Endothelial cell of umbilical vein (primary cell): Measurements from ENCODE around the gene STK24. TPM values are rescaled to one million over a fixed set of nuclear protein-coding genes. Genes with fewer than 3 reads are reported as not detected.

Source experiments
- BruUV-seq: library from RNA; stranded (reverse); fragments of 400-500 nt; replicated peaks from 2 replicates; lab custom pipeline; 2021; lab: Mats Ljungman, UMichigan
- CTCF ChIA-PET: fragments of 300-600, 350-600 bp; sonication (Branson Sonifier 250); formaldehyde crosslinking; loops from one replicate; lab custom pipeline; 2021; ENCODE audit warnings: antibody characterized with exemption, inconsistent platforms; lab: Charles Lee
- POLR2A ChIA-PET: fragments of 300-600, 350-600 bp; sonication (Branson Sonifier 250); formaldehyde crosslinking; loops from one replicate; lab custom pipeline; 2021; ENCODE audit warnings: antibody characterized with exemption, inconsistent platforms; lab: Charles Lee
- DNase-seq: peaks from one replicate; pipeline ENCODE4 v3.0.0-alpha.2; 2011; ENCODE audit warnings: low read depth, low spot score
- FAIRE-seq: peaks from 2 replicates; lab custom pipeline; 2011; peaks lifted over from hg19 to GRCh38; lab: Jason Lieb, UNC
- H2AFZ ChIP-seq: 2 replicates; pipeline ENCODE4 v1.6.0; 2012; ENCODE audit warnings: low read depth, low read length, control low read depth, inconsistent platforms
- H3K27ac ChIP-seq: 2 replicates; pipeline ENCODE4 v1.5.1; 2011; ENCODE audit warnings: low read depth, mild to moderate bottlenecking, control low read depth, low read length, moderate library complexity; ENCODE audit not compliant: insufficient read depth
- H3K27me3 ChIP-seq, 2 experiments: 2 replicates each; pipeline versions ENCODE4 v1.6.0 to v1.6.1; 2011; ENCODE audit warnings: low read length in 2 of 2, mixed read lengths in 1 of 2; ENCODE audit not compliant: control insufficient read depth in 2 of 2, insufficient read depth in 2 of 2
- H3K36me3 ChIP-seq, 2 experiments: 2 replicates in 1 of 2; 3 replicates in 1 of 2; pipeline ENCODE4 v1.5.1; 2011; ENCODE audit warnings: low read length in 2 of 2, mild to moderate bottlenecking in 1 of 2, moderate library complexity in 1 of 2; ENCODE audit not compliant: control insufficient read depth in 2 of 2, insufficient read depth in 2 of 2; ENCODE audit errors: extremely low read depth in 1 of 2
- H3K4me1 ChIP-seq: 3 replicates; pipeline ENCODE4 v1.5.1; 2011; ENCODE audit warnings: mild to moderate bottlenecking, low read length; ENCODE audit not compliant: control insufficient read depth, insufficient read depth; ENCODE audit errors: extremely low read depth
- H3K4me2 ChIP-seq: 2 replicates; pipeline ENCODE4 v1.6.1; 2011; ENCODE audit warnings: low read length, control low read depth, mixed read lengths; ENCODE audit not compliant: insufficient read depth
- H3K4me3 ChIP-seq, 3 experiments: fragments of 200-600 bp in 1 of 3; sonication (generic), shearing (Covaris generic) in 1 of 3; replicated peaks in 1 of 3; 2 replicates each; pipeline ENCODE4 v1.5.1; 2011 to 2016; ENCODE audit warnings: control low read depth in 3 of 3, low read length in 3 of 3, mild to moderate bottlenecking in 2 of 3, inconsistent platforms in 1 of 3, low read depth in 1 of 3, moderate library complexity in 1 of 3; ENCODE audit not compliant: insufficient read depth in 1 of 3
- H3K79me2 ChIP-seq: 2 replicates; pipeline ENCODE4 v1.6.0; 2012; ENCODE audit warnings: low read length, inconsistent platforms; ENCODE audit not compliant: control insufficient read depth, insufficient read depth
- H3K9ac ChIP-seq: replicated peaks from 2 replicates; pipeline ENCODE3; 2011; ENCODE audit warnings: low read length, control low read depth; ENCODE audit not compliant: insufficient read depth; ENCODE audit errors: extremely low read depth
- H3K9me1 ChIP-seq: replicated peaks from 3 replicates; pipeline ENCODE4 v1.6.0; 2011; ENCODE audit warnings: mild to moderate bottlenecking, low read length; ENCODE audit not compliant: control insufficient read depth, insufficient read depth; ENCODE audit errors: extremely low read depth
- H3K9me3 ChIP-seq: replicated peaks from 2 replicates; pipeline ENCODE4 v1.5.1; 2012; ENCODE audit warnings: low read length, inconsistent platforms; ENCODE audit not compliant: control insufficient read depth, insufficient read depth
- H4K20me1 ChIP-seq: replicated peaks from 2 replicates; pipeline ENCODE3; 2011; ENCODE audit warnings: mild to moderate bottlenecking, low read length; ENCODE audit not compliant: control insufficient read depth, insufficient read depth; ENCODE audit errors: extremely low read depth
- EZH2 ChIP-seq: IDR thresholded peaks from 2 replicates; pipeline ENCODE4 v1.6.1; 2012; ENCODE audit warnings: borderline replicate concordance, low read depth, mild to moderate bottlenecking, moderate library complexity, low read length, inconsistent platforms; ENCODE audit not compliant: severe bottlenecking
- FOS ChIP-seq: IDR thresholded peaks from 2 replicates; pipeline ENCODE4 v1.6.1; 2011; ENCODE audit warnings: mild to moderate bottlenecking, low read length, moderate library complexity, borderline replicate concordance; ENCODE audit not compliant: insufficient read depth
- GATA2 ChIP-seq: IDR thresholded peaks from 2 replicates; pipeline ENCODE4 v1.7.0; 2011; ENCODE audit warnings: low read depth, mild to moderate bottlenecking, moderate library complexity, mixed read lengths, low read length; ENCODE audit not compliant: insufficient read length, insufficient read depth
- JUN ChIP-seq: IDR thresholded peaks from 2 replicates; pipeline ENCODE4 v1.6.1; 2011; ENCODE audit warnings: borderline replicate concordance, low read depth; ENCODE audit not compliant: insufficient read length, insufficient read depth
- MYC ChIP-seq: IDR thresholded peaks from one replicate; pipeline ENCODE4 v1.6.1; 2011; ENCODE audit warnings: mild to moderate bottlenecking, low read depth, low read length
- POLR2A ChIP-seq: IDR thresholded peaks from 2 replicates; pipeline ENCODE4 v1.6.1; 2012; ENCODE audit warnings: low read depth, mild to moderate bottlenecking, control low read depth, low read length
- POLR2AphosphoS5 ChIP-seq: IDR thresholded peaks from 2 replicates; pipeline ENCODE4 v1.6.1; 2012; ENCODE audit warnings: low read depth, mild to moderate bottlenecking, control low read depth, low read length, moderate library complexity; ENCODE audit not compliant: insufficient read depth
- dilution Hi-C: fragments of 300-500 bp; cut with MboI; formaldehyde crosslinking; loops from one replicate; pipeline ENCODE4 v1.15.0; 2019; ENCODE audit warnings: low sequenced_read_pairs; ENCODE audit not compliant: extremely low pct_ligation_motif_present
- intact Hi-C: fragments of 100-400 bp; cut with micrococcal nuclease; formaldehyde crosslinking; loops from one replicate; pipeline ENCODE4 v1.10.0; 2022
- polyA plus RNA-seq, 4 experiments: library from polyadenylated mRNA; depleted of rRNA in 3 of 4; stranded (reverse) in 3 of 4; unstranded in 1 of 4; fragments of >200 nt; gene quantifications; 2 replicates each; pipeline versions ENCODE4 v1.2.1 to v1.2.3, GENCODE V29; 2011 to 2012; ENCODE audit warnings: missing spikeins in 1 of 4
- total RNA-seq: library from RNA; stranded (reverse); gene quantifications from 2 replicates; pipeline ENCODE4 v1.2.3, GENCODE V29; 2021
- TF ChIP-seq, protein P1 (sequence below): IDR thresholded peaks from 2 replicates; pipeline ENCODE4 v1.6.1; 2011; ENCODE audit not compliant: insufficient read depth, insufficient read length
- TF ChIP-seq, protein P2 (sequence below), 2 donors: IDR thresholded peaks; 1 replicate in 1 of 2; 2 replicates in 1 of 2; pipeline ENCODE4 v1.5.1; 2011; ENCODE audit warnings: low read length in 2 of 2, mild to moderate bottlenecking in 2 of 2, moderate library complexity in 2 of 2, control low read depth in 1 of 2, inconsistent platforms in 1 of 2, low read depth in 1 of 2; ENCODE audit not compliant: insufficient read depth in 1 of 2; ENCODE audit errors: extremely low read depth in 1 of 2

Gene STK24
- total and polyA plus RNA-seq, 2 donors (not counting 3 experiments of a cell fraction or from before 2014, with no cell fraction given) = 43.3 to 100 TPM

DNA sequence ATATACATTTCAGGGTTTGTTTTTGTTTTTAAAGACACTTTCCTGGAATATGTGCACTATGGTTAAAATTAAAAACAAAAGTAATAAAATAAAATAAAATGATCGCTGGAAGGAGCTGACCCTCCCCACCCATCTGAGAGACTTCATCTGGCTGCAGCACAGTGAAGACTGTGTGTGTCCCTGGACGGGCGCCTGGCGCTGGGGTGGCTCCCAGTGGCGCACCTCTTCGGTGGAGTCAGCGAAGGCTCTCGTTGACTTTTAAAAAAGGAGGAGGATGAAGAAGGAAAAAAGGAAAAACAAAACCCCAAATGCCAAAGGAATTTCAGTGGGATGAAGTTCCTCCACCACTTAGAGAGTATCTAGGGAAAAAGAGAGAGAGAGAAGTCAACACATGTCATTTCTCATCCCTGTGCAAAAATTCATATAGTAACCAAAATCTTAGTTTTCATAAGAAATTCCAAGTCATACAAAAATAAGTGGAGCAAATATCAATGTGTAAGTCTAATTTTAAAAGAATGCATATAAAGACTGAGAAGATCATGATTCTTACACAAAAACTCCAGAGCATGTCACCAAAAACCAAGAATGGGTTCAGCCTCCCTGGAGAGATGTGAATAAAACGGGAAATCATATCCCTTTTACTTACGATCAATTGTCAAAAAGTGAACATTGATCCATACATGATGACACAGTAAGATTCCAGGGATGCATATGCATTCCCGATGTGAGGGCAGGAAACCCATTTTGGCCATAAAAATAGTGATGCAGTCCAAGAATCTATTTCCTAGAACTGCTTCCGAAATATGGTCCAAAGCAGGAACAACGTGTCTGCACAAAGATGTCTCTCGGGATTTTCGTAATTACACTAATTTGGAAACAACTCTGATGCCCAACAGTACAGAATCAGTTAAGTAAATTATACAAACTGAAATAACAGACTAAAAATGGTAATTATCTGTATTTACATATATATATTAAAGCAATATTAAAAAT, 123.8 kb downstream of the STK24 start:
- dilution Hi-C loops = no loop called here
- no peaks in the 10 kb centered on the region for H3K27me3 ChIP-seq
- no peak overlapping the region for H2AFZ ChIP-seq
- H3K4me2 ChIP-seq = no peak overlapping the region
- H3K9me1 ChIP-seq = no peaks in the 10 kb centered on the region
- ChIA-PET POLR2A (no interaction called here), CTCF (no interaction called here)
- peaks cover 8 to 33% of the 10 kb centered on the region in 2 experiments for H3K36me3 ChIP-seq
- TF ChIP-seq FOS (no peak), POLR2AphosphoS5 (no peak), MYC (no peak), GATA2 (no peak), JUN (no peak), EZH2 (no peak), POLR2A (no peak)
- TF ChIP-seq, protein P1, sequence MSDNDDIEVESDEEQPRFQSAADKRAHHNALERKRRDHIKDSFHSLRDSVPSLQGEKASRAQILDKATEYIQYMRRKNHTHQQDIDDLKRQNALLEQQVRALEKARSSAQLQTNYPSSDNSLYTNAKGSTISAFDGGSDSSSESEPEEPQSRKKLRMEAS = no peak
- TF ChIP-seq, protein P2, sequence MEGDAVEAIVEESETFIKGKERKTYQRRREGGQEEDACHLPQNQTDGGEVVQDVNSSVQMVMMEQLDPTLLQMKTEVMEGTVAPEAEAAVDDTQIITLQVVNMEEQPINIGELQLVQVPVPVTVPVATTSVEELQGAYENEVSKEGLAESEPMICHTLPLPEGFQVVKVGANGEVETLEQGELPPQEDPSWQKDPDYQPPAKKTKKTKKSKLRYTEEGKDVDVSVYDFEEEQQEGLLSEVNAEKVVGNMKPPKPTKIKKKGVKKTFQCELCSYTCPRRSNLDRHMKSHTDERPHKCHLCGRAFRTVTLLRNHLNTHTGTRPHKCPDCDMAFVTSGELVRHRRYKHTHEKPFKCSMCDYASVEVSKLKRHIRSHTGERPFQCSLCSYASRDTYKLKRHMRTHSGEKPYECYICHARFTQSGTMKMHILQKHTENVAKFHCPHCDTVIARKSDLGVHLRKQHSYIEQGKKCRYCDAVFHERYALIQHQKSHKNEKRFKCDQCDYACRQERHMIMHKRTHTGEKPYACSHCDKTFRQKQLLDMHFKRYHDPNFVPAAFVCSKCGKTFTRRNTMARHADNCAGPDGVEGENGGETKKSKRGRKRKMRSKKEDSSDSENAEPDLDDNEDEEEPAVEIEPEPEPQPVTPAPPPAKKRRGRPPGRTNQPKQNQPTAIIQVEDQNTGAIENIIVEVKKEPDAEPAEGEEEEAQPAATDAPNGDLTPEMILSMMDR (IDR thresholded peaks at IDR 0.05; ENCODE audit: extremely low read depth in 1 of 2, insufficient read depth in 1 of 2, low read depth in 1 of 2, low read length in 2 of 2) = no peak
- no TSS peak for BruUV-seq
- no peaks in the 10 kb centered on the region for H3K79me2 ChIP-seq
- H4K20me1 ChIP-seq = no peaks in the 10 kb centered on the region
- no peak overlapping the region for H3K9ac ChIP-seq
- H3K4me1 ChIP-seq = no peaks in the 10 kb centered on the region
- no peak for DNase-seq
- no peak for FAIRE-seq
- H3K27ac ChIP-seq = no peak overlapping the region
- intact Hi-C loops = no loop called here
- H3K4me3 ChIP-seq = no peak overlapping the region
- H3K9me3 ChIP-seq = no peaks in the 10 kb centered on the region
